Stimulated activated CD8-positive, alpha-beta memory T cell treated with anti-CD3 and anti-CD28 coated beads, Interleukin-4, amount 100 ng/mL, for 48 hours (primary cell): ENCODE data around the gene ILDR2.
"Not testable (repeated sequence)": the region's sequence is repeated elsewhere in the genome, so short reads cannot be mapped to it uniquely, and the experiment has no call there.

Experiments
- DNase-seq: peaks from one replicate; pipeline ENCODE4 v3.0.0-alpha.2; 2020

The ILDR2 gene

GRCh38 chr1:166882893-166883292 is 92.4 kb downstream of the ILDR2 start:
- DNase-seq = no peak

DNA sequence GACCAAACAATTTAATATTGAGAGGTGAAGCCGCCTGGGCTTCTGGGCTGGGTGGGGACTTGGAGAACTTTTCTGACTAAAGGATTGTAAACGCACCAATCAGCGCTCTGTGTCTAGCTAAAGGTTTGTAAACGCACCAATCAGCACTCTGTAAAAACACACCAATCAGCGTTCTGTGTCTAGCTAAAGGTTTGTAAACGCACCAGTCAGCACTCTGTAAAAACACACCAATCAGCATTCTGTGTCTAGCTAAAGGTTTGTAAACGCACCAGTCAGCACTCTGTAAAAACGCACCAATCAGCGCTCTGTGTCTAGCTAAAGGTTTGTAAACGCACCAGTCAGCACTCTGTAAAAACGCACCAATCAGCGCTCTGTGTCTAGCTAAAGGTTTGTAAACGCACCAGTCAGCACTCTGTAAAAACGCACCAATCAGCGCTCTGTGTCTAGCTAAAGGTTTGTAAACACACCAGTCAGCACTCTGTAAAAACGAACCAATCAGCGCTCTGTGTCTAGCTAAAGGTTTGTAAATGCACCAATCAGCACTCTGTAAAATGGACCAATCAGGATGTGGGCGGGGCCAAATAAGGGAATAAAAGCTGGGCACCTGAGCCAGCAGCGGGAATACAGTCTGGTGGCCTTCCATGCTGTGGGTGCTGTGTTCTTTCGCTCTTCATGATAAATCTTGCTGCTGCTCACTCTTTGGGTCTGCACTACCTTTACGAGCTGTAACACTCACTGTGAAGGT is 97.0 kb downstream of the ILDR2 start:
- not testable (repeated sequence) for DNase-seq

DNA sequence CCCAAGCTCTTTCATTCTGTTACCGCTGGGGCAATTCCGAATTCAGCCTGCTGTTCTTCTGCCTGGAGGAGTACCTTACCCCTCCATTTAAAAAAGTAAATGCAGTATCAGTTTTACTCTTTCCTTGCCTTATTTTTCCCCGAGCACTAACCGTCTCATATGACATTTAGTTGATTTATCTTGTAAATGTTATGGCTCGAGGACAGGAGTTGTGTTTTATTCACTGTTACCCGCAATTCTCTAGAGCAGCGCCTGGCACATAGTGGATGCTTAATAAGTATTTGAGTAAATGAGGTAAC is 98.9 kb downstream of the ILDR2 start:
- DNase-seq = no peak

- peak; percentile 98 for DNase-seq
Measured at GRCh38 chr1:166875734-166876539, 99.4 kb downstream of the ILDR2 start, which contains the start of gene TADA1. Gene TADA1, minus strand, starts transcription at chr1:166876264. Its CDS starts 31 bp downstream, at chr1:166876233.

GRCh38 chr1:166875302-166875733 is 100.0 kb downstream of the ILDR2 start:
- DNase-seq = no peak

GRCh38 chr1:166874464-166874863 is 100.9 kb downstream of the ILDR2 start:
- no peak for DNase-seq

GRCh38 chr1:166870584-166870983 is 104.8 kb downstream of the ILDR2 start:
- no peak for DNase-seq

GRCh38 chr1:166869318-166870099 is 105.8 kb downstream of the ILDR2 start:
- DNase-seq = no peak

DNA sequence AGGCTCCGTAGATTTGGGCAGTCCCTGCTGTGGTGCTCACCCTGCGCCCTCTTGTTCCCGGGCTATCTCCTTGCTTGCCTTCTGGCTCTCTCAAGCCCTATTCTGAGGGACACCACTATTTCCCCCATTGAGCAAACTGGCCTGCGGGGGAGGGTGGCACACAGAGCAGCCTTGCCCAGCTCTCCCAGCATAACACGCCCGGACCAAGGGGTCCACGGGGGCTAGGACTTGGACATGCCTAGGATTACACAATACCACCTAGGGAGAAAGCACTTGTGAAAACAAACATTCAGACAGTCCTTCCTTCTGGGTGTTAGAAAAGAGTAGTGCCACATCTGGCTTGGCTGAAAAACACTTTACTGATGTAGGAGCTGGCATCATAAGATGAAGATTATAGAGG is 106.7 kb downstream of the ILDR2 start:
- DNase-seq = no peak

DNA sequence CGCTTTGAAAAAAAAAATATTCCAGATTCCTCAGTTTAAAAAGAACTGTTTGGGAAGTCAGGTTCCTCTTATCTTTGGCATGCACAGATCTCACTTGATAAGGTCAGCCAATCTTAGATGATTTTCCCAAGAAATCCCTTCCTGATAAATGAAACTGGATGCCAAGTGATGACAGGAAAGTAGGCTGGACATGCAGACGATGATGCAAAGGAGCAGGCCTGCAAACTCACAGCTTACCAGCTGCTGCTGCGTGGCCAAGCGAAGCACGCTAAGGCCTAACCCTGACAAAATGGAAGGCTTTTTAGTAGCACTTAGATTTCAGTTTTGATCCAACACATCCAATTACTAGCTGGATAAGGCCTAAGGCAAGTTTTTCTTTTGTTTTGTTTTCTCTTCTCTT is 109.4 kb downstream of the ILDR2 start:
- DNase-seq = no peak

DNA sequence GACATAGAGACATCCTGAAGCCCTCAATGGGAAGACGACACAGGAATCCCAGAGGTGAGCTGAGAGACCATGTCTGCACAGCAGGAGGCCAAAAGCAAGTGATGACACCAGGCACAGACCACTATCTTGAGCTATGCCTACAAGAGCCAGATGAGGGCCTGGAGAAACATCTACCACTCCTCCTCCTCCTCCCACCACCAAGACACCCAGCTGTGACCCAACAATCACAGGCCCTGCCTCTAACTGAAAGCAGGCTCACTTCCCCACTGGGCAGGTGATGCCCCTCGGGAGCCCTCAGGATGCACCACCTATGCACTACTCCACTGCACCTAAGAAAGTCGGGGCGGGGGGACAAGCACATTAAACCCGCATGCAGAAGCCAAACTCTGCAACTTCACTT is 115.7 kb downstream of the ILDR2 start:
- no peak for DNase-seq

GRCh38 chr1:166858726-166859419 is 116.5 kb downstream of the ILDR2 start:
- DNase-seq = no peak
